Activated CD4-positive, alpha-beta T cell treated with anti-CD3 and anti-CD28 coated beads for 4 hours (primary cell): ENCODE measurements around the gene GPR173.

ENCODE experiments used
- DNase-seq, 2 donors: peaks; one replicate each; pipeline ENCODE4 v3.0.0-alpha.2; 2020

GPR173 gene

DNA sequence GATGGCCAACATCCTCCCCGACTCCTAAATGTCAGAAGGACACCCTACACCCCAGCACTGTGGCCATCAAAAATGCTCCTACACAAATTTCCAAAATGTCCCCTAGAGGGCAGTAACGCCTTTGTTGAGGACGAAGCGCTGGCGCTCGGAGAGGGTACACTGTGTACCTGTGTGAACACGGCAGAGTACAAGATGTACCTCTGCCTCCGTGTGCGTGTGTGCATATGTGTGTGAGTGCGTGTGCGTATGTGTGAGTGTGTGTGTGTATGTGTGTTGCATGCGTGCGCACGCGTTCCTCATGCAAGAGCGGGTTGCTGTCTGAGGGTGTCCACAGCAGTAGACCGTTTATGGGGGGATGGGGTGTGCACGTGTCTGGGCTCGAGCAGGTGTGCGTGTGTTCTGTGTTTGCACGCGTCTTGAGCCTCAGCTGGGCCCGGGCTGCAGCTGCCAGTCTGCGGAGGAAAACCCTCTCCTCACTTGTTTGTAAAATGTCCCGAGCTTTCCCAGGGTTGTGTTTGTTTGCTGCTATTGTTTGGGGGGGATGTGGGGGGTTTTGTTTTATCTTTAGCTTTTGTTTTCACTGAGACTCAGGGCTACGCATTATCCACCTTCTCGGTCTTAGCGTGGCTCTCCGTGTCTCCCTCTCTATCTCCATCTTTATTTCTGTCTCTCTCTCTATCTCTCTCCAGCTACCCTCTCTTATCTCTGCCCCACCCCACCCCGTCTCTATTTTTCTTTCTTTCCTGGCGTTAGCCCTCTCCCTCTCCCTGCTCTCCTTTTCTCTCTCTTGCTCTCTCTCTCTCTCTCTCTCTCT, 23.2 kb downstream of the GPR173 start:
- DNase-seq = peak; percentile 71 to 73

DNA sequence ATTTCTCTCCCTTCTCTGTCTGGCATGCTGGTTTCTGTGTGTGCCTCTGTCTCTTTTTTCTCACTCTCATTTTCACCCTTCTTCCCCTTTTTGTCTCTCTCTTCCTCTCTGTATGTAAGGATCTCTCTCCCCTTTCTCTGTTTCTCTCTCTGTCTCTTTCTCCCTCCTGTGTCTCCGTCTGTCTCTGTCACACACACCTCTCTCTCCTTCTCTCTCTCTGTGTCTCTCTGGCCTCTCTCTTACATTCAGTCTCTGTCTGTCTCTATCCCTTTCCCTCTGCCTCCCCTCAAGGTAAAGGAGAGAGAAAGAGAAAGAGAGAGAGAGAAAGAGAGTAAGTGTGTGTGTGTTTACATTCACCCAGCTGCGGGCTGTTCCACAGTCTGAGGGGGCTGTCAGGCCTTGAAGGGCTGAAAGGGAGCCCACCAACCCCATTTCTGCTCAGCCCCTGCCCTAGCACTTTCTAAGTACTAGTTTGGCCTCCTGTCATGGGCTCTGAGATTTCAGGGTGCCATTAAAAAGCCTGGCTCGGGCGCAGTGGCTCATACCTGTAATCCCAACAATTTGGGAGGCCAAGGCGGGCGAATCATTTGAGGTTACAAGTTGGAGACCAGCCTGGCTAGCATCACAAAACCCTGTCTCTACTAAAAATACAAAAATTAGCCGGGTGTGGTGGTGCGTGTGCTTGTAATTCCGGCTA, 24.0 kb downstream of the GPR173 start:
- DNase-seq = no peak

DNA sequence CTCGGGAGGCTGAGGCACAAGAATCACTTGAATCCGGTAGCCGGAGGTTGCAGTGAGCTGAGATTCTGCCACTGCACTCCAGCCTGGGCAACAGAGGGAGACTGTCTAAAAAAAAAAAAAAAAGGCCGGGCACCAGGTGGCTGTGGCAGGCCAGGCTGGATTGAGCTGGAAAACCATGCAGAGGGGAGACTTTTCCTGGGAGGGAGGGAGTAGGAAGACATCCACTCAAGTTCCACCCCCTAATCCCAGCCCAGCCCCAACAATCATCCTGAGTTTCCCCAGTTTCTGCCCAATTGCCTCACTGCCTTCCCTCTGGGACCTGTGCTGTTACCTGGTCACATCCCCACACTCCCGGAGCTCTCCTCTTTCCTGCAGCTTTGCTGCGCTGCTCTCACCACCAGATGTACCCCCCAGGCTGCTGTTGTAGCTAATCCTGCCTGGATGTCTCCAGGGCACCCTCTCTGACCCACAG, 24.6 kb downstream of the GPR173 start:
- DNase-seq = no peak

DNA sequence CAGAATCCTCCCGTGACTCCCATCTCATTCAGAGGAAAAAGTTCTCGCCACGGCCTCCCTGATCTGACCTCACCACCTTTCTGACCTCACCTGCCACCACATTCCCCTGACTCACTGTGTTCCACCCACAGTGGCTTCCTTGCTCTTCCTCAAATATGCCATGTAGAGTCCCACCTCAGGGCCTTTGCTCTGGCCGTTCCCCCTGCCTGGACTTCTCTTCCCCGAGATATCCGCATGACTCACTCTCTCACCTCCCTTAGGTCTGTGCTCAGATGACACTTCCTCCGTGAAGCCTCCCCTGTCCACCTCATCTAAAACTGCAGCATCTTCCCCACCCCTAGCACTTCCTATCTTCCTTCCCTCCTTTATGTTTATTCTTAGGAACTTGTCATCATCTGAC, 26.4 kb downstream of the GPR173 start:
- no peak for DNase-seq

DNA sequence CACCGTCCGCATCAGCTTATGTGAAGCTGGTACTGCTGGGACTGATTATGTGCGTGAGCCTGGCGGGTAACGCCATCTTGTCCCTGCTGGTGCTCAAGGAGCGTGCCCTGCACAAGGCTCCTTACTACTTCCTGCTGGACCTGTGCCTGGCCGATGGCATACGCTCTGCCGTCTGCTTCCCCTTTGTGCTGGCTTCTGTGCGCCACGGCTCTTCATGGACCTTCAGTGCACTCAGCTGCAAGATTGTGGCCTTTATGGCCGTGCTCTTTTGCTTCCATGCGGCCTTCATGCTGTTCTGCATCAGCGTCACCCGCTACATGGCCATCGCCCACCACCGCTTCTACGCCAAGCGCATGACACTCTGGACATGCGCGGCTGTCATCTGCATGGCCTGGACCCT, 28.1 kb downstream of the GPR173 start:
- no peak for DNase-seq

DNA sequence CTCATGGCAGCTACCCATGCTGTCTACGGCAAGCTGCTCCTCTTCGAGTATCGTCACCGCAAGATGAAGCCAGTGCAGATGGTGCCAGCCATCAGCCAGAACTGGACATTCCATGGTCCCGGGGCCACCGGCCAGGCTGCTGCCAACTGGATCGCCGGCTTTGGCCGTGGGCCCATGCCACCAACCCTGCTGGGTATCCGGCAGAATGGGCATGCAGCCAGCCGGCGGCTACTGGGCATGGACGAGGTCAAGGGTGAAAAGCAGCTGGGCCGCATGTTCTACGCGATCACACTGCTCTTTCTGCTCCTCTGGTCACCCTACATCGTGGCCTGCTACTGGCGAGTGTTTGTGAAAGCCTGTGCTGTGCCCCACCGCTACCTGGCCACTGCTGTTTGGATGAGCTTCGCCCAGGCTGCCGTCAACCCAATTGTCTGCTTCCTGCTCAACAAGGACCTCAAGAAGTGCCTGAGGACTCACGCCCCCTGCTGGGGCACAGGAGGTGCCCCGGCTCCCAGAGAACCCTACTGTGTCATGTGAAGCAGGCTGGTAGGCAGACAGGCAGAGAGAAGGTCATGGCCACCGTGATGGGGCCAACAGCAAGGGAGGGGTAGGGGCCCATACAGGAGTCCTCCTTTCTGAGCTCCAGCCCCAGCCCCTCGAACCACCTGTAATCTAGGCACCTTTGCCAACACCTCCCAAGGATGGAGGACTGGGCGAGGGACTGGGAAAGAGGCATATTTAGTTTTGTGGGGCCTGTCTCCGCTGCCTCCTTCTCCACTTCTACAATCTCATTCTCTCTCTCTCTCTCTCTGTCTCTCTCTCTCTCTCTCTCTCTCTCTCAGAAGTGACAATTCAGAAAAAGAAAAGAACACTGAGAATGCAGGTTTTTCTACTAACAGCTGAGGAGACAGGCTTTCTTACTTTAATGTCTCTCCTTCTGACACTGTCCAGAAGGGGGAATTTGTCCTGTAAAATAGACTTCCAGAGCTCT, 28.9 kb downstream of the GPR173 start:
- no peak for DNase-seq

DNA sequence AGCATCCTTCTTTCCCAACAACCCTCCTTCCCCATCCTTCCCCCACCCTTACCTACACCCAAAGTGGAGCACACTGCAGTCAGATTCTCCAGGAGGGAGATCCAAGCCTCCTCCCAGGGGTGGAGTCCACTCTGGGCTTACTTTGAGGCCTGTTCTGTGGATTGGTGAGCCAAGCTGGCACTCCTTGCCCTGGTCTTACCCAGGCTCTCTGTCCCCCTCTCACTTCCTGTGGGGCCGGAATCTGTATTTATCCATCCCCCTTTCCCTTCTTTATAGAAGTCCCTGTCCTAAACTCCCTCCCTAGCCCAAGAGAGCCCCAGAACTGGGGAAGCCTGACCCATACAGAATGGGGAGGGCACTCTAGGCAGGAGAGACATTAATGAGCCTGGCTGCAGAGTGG, 30.4 kb downstream of the GPR173 start:
- no peak for DNase-seq

DNA sequence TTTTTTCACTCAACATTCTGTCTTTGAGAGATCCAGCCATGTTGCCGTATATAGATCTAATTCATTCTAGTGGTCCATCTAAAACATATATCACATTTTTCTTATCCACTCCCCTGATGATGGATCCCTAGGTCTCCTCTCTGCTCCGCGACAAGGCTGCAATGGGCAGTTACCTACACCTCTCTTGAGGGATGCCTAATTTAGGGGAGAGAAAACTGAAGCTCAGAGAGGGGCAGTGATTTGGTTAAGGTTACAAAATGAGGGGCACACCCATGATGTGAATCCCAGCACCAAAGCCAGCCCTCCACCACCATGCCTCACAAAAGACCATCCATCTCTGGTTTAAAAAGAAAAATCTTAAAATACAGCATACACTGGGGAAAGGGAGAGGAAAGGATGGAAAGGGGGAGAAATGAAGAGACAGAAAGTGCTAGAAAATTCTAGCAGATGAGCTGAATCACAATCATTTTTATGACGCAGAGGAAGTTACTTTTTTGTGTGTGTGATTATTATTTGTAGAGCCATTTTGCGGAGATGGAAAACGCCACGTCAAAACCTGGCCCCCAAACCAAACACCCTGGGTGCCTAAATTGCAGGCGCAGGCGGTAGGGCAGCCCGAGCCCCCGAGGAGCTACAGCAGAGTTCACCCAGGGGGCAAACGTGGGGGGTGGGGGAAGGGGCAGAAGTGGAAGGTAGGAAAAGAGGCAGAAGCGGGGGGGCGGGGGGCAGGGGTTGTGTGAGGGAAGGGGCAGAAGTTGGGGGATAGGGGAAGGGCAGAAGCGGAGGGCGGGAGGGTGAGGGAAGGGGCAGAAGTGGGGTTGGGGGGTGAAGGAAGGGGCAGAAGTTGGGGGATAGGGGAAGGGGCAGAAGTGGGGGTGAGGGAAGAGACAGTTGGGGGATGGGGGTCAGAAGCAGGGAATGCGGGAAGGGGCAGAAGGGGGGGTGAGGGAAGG, 32.3 kb downstream of the GPR173 start:
- DNase-seq = peak; percentile 26 to 32

DNA sequence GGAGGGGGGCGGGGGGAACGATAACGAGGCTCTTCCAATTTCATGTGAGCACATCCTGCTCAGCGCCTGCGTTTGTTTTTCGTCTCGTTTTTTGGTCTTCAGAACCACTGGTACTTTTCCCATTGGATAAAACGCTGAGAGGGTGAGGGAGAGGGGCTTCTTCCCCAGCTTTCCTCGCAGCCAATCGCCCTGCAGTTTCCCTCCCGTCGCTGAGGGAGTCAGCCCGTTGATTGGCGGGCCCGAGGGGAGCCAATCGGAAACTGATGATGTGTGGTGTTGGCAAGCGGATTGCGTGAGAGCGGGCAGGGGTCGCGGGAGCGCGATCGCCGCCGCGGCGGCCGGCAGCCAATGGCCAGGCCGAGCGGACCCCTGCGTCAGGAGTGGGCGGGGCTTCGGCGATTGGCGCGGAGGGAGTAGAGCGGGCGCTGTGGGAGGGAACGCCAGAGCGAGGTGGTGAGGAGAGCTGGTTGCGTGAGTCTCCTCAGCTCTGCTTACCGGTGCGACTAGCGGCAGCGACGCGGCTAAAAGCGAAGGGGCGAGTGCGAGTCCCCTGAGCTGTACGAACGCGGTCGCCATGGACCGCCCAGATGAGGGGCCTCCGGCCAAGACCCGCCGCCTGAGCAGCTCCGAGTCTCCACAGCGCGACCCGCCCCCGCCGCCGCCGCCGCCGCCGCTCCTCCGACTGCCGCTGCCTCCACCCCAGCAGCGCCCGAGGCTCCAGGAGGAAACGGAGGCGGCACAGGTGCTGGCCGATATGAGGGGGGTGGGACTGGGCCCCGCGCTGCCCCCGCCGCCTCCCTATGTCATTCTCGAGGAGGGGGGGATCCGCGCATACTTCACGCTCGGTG, 33.6 kb downstream of the GPR173 start, which contains the start of gene TSPYL2:
Gene TSPYL2 (plus strand): TSS at position 443 of the 848 bp plus-strand sequence. CDS start 132 bp downstream, at position 575.
- DNase-seq = peak; percentile 91 to 93

DNA sequence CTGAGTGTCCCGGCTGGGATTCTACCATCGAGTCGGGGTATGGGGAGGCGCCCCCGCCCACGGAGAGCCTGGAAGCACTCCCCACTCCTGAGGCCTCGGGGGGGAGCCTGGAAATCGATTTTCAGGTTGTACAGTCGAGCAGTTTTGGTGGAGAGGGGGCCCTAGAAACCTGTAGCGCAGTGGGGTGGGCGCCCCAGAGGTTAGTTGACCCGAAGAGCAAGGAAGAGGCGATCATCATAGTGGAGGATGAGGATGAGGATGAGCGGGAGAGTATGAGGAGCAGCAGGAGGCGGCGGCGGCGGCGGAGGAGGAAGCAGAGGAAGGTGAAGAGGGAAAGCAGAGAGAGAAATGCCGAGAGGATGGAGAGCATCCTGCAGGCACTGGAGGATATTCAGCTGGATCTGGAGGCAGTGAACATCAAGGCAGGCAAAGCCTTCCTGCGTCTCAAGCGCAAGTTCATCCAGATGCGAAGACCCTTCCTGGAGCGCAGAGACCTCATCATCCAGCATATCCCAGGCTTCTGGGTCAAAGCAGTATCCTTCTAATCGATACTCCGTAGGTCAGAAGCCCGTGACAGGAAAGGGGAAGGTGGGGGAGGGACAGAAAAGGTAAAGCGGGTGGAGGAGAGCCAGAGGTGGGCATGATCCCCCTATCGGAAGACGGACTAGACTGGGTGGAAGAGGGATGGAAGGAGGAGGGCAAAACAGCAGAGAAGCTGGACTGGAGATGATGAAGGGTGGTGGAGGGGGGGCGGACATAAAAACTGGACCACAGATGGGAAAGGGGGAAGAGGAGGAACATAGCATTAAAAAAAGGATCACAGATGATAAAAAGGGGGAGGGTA, 34.4 kb downstream of the GPR173 start:
- no peak for DNase-seq

DNA sequence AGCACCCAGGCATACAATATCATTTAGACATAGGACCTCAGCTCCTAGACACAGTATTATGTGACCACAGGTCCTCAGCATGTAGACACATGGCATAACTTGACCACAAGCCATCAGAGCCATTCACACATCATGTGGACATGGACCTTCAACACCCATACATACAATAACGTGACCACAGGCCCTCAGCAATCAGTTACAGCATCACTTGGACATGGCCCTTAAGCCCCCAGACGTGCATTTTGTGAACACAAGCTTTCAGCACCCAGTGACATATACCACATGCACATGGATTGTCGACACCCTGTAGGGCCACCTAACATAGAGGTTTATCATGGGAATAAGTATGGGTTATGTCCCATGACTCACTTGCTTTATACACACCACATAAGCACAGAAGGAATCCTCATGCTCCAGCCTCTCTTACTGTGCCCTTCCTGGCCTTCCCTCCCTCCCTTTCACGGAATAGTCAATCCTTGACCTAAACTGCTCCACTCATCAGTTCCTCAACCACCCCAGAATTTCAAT, 35.5 kb downstream of the GPR173 start:
- DNase-seq = no peak

DNA sequence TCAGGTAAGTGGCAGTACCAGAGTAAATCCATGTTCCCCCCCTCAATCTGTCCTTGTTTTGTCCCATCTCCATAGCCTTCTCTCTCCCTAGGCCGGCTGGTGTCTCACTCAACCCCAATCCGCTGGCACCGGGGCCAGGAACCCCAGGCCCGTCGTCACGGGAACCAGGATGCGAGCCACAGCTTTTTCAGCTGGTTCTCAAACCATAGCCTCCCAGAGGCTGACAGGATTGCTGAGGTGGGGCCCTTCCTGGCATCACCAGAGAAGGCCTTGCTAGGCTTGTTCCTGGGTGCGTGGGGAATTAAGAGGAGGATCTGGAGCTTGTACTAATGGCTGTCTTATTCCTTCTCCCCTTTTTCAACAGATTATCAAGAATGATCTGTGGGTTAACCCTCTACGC, 36.3 kb downstream of the GPR173 start:
- DNase-seq = no peak

DNA sequence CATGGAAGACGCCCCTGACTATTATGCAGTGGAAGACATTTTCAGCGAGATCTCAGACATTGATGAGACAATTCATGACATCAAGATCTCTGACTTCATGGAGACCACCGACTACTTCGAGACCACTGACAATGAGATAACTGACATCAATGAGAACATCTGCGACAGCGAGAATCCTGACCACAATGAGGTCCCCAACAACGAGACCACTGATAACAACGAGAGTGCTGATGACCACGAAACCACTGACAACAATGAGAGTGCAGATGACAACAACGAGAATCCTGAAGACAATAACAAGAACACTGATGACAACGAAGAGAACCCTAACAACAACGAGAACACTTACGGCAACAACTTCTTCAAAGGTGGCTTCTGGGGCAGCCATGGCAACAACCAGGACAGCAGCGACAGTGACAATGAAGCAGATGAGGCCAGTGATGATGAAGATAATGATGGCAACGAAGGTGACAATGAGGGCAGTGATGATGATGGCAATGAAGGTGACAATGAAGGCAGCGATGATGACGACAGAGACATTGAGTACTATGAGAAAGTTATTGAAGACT, 37.2 kb downstream of the GPR173 start:
- DNase-seq = no peak

DNA sequence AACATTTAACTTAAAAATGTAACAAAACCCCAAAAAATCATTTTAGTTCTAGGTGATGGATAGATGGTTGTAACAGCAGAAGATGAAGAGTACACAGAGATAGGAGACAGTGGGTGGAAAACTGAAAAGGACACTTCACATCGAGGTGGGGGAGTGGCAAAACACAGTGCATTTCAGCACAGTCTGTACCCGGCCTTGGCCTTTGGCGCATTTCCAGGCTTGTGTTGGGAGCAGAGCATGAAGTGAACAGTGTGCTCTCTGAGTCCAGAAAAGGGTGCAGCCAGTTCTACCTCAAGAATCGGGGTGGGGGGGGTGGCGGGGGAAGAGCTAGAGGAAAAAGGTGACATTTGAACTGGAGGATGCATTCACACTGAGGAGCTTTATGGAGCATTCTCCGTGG, 37.9 kb downstream of the GPR173 start:
- no peak for DNase-seq

DNA sequence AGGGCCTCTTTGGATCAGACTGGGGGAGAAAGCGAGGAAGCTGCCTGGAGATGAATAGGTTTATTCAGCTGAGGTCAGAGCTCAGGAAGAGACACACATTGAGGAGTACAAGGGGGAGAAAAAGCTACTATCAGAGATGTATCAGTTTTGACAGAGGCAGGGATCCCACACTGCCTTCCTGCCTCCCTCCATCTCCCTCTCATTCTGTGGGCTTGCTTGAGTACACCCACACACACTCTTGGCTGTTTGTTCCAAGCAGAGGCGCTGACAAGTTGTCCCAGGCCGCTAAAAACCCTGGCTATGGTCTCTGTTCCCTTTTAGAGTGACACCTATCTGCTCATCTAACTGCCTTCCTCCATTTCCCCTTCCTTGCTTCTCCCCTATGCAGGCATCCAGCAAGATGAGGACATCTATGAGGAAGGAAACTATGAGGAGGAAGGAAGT, 38.8 kb downstream of the GPR173 start:
- DNase-seq = no peak

DNA sequence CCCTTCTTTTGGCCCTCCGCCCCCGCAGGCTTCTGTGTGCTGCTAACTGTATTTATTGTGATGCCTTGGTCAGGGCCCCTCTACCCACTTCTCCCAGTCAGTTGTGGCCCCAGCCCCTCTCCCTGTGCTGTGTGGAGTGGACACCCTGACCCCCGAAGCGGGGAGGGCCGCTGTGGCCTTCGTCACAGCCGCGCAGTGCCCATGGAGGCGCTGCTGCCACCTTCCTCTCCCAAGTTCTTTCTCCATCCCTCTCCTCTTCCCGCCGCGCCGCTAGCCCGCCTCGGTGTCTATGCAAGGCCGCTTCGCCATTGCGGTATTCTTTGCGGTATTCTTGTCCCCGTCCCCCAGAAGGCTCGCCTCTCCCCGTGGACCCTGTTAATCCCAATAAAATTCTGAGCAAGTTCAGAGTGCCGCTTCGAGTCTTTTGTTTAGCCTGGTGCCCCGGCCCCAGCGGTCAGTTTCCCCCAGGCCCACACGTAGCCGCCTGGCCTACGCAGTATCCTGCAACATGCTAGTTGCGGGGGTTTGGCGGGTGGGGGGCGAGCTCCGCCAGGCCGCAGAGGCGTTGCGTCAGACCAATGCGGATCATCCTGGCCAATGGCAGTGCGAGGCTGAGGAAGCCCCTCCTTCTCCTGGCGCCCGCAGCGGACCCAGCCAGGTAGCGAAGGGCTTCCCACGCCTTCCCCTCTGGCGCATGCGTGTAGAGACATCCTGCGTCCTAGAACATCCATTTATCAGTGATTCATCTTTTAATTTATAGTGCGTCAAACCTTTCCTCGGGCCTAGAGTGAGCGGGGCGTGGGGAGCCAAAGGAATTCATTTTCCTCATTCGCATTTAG, 39.8 kb downstream of the GPR173 start:
- DNase-seq = peak; percentile 82 to 83

DNA sequence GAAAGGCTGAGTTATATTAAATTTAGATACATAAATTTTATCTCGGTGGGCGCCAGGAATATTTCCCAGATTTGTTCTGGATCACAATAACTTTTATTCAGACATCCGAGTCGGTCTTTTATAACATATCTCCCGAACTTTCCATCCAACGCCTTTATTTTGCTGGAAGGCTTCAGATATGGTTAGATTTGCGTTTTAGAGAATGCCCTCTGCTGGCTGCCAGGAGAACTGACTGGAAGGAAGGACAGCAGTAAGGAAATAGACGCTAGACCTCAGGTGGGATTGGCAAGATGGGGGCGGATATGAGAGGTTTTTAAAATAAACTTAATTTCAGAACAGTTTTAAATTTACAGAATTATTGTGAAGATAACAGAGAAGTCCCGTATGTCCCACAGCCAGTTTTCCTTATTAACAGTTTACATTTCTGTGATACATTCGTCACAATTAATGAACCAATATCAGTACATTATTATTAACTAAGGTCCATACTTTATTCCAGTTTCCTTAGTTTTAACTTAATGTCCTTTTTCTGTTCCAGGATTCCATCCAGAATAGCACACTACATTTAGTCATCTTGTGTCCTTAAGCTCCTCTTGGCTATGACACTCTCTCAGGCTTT, 40.7 kb downstream of the GPR173 start:
- peak in 1 of 2 donors; percentile 39 for DNase-seq

DNA sequence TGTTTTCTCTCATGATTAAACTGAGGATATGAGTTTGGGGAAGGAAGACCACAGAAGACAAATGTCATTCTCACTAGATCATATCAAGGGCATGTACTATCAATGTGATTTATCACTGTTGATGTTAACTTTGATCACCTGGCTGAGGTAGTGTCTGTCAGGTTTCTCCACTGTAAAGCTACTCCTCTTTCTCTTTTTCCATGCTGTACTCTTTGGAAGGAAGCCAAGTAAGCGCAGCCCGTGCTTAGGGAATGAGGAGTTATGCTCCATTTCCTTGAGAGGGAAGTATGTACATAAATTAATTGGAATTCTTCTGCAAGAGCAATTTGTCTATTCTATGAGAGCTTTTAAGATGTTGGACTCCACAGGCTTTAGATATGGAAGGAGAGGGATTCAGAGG, 41.3 kb downstream of the GPR173 start:
- DNase-seq = no peak
